Testis (tissue), 3 donors: ENCODE measurements around the gene PRSS1. TPM values are rescaled to one million over a fixed set of nuclear protein-coding genes. Genes with fewer than 3 reads are reported as not detected.

ENCODE experiments used
- DNase-seq: peaks from one replicate; pipeline ENCODE4 v3.0.0-alpha.2; 2019
- H3K27ac ChIP-seq, 2 donors: fragments of 200-600 bp; sonication (generic); one replicate each; pipeline ENCODE4 v1.5.1; 2019
- H3K27me3 ChIP-seq: fragments of 200-600 bp; sonication (generic); one replicate; pipeline ENCODE4 v1.5.1; 2019
- H3K36me3 ChIP-seq: fragments of 200-600 bp; sonication (generic); one replicate; pipeline ENCODE4 v1.5.1; 2017; ENCODE audit warnings: low read depth; ENCODE audit errors: missing control alignments
- H3K4me1 ChIP-seq: fragments of 200-600 bp; sonication (generic); one replicate; pipeline ENCODE4 v1.5.1; 2019
- H3K4me3 ChIP-seq, 2 donors: fragments of 200-600 bp; sonication (generic); one replicate each; pipeline ENCODE4 v1.5.1; 2017 to 2019
- H3K9me3 ChIP-seq: fragments of 200-600 bp; sonication (generic); one replicate; pipeline ENCODE4 v1.5.1; 2017
- CTCF ChIP-seq, 3 experiments: fragments of 450-650 bp in 2 of 3; fragments of 200-600 bp in 1 of 3; sonication (generic) in 1 of 3; IDR thresholded peaks; one replicate each; pipeline ENCODE4 v1.5.1; 2016 to 2019; ENCODE audit warnings: antibody characterized with exemption in 3 of 3, mild to moderate bottlenecking in 2 of 3, moderate library complexity in 1 of 3
- POLR2A ChIP-seq: fragments of 450-650 bp; IDR thresholded peaks from one replicate; pipeline ENCODE4 v1.6.1; 2017; ENCODE audit warnings: antibody characterized with exemption, mild to moderate bottlenecking, moderate library complexity
- WGBS, 2 donors: methylation state at CpG; one replicate each; pipeline ENCODE4 v1.1.5; 2018; 5-methylcytosine and 5-hydroxymethylcytosine counted together
- intact Hi-C: fragments of 100-400 bp; cut with DNase I; formaldehyde crosslinking; loops from one replicate; pipeline ENCODE4 v1.15.1; 2023; ENCODE audit warnings: low total_unique reads
- polyA plus RNA-seq: library from polyadenylated mRNA; stranded (reverse); fragments of 350-450 nt; fragmentation: Illumina TruSeq; extraction: RNeasy Lipid Tissue Mini Kit (QIAGEN cat#74804); gene quantifications from one replicate; pipeline ENCODE4 v1.2.3, GENCODE V29; 2014; ENCODE audit warnings: low read depth, low replicate concordance; ENCODE audit not compliant: insufficient read depth
- total RNA-seq, 2 donors: library from RNA; depleted of rRNA; stranded (reverse); fragments of >200 nt; gene quantifications; one replicate each; pipeline ENCODE4 v1.2.3, GENCODE V29; 2016

The PRSS1 gene
- total and polyA plus RNA-seq, 3 donors from 2014 or later = not detected

- H3K27ac ChIP-seq = no peak within 1 kb of the TSS
- H3K36me3 ChIP-seq = no peaks in the 10 kb centered on the region
- H3K27me3 ChIP-seq = no peaks in the 10 kb centered on the region
- intact Hi-C loops = no loop called here
- no peak for TF ChIP-seq CTCF (IDR thresholded peaks at IDR 0.05)
- no peak for TF ChIP-seq POLR2A
- no peaks in the 10 kb centered on the region for H3K4me1 ChIP-seq
- H3K4me3 ChIP-seq = no peak within 1 kb of the TSS
- DNase-seq = no peak
- WGBS, 2 donors = 87 to 89% methylated on average over 7 of the region's 7 CpGs
- no peaks in the 10 kb centered on the region for H3K9me3 ChIP-seq
Observed at GRCh38 chr7:142770661-142771352, 21.5 kb downstream of the PRSS1 start, which contains the start of gene PRSS2. Gene PRSS2, plus strand, starts transcription at chr7:142770970. Its CDS starts 13 bp downstream, at chr7:142770983.

GRCh38 chr7:142771353-142771723, 22.1 kb downstream of the PRSS1 start:
- TF ChIP-seq POLR2A = no peak
- TF ChIP-seq CTCF (IDR thresholded peaks at IDR 0.05) = no peak
- no peaks in the 10 kb centered on the region for H3K4me1 ChIP-seq
- no peak for DNase-seq
- 79 to 94% methylated on average over 5 of the region's 5 CpGs for WGBS, 2 donors
- no peaks in the 10 kb centered on the region for H3K36me3 ChIP-seq
- no peak overlapping the region for H3K27ac ChIP-seq
- intact Hi-C loops = no loop called here
- H3K27me3 ChIP-seq = no peaks in the 10 kb centered on the region
- no peak overlapping the region for H3K4me3 ChIP-seq
- H3K9me3 ChIP-seq = no peaks in the 10 kb centered on the region

GRCh38 chr7:142772051-142772450, 22.8 kb downstream of the PRSS1 start:
- Histone ChIP-seq H3K9me3 (no peaks in the 10 kb centered on the region), H3K27ac (no peak overlapping the region), H3K27me3 (no peaks in the 10 kb centered on the region), H3K4me1 (no peaks in the 10 kb centered on the region), H3K4me3 (no peak overlapping the region), H3K36me3 (no peaks in the 10 kb centered on the region)
- DNase-seq = no peak
- no peak for TF ChIP-seq POLR2A
- TF ChIP-seq CTCF (IDR thresholded peaks at IDR 0.05) = no peak
- WGBS, 2 donors = 58 to 69% methylated on average over 6 of the region's 6 CpGs
- intact Hi-C loops = no loop called here

GRCh38 chr7:142772673-142773072, 23.4 kb downstream of the PRSS1 start:
- no peaks in the 10 kb centered on the region for H3K9me3 ChIP-seq
- H3K4me1 ChIP-seq = no peaks in the 10 kb centered on the region
- intact Hi-C loops = no loop called here
- no peak for DNase-seq
- no peaks in the 10 kb centered on the region for H3K36me3 ChIP-seq
- H3K4me3 ChIP-seq = no peak overlapping the region
- no peaks in the 10 kb centered on the region for H3K27me3 ChIP-seq
- H3K27ac ChIP-seq = no peak overlapping the region
- no peak for TF ChIP-seq POLR2A
- no peak for TF ChIP-seq CTCF (IDR thresholded peaks at IDR 0.05)

- no peaks in the 10 kb centered on the region for H3K36me3 ChIP-seq
- intact Hi-C loops = no loop called here
- no peak for TF ChIP-seq CTCF (IDR thresholded peaks at IDR 0.05)
- no peak for TF ChIP-seq POLR2A
- H3K4me3 ChIP-seq = no peak overlapping the region
- no peaks in the 10 kb centered on the region for H3K4me1 ChIP-seq
- H3K27me3 ChIP-seq = no peaks in the 10 kb centered on the region
- no peak overlapping the region for H3K27ac ChIP-seq
- no peaks in the 10 kb centered on the region for H3K9me3 ChIP-seq
- DNase-seq = no peak
- 86 to 90% methylated on average over 12 of the region's 12 CpGs for WGBS, 2 donors
Observed at GRCh38 chr7:142773230-142773629, 24.0 kb downstream of the PRSS1 start.
